CD4-positive, alpha-beta T cell treated with Interleukin-6 at 100 ng/mL for 8 hours (primary cell): ENCODE results near the gene DCANP1.
A peak's percentile ranks its signal among the peaks of the same experiment; 100 is the strongest.

Experiments used
- DNase-seq: peaks from one replicate; pipeline ENCODE4 v3.0.0-alpha.2; 2020; ENCODE audit warnings: mixed read lengths, low spot score

DCANP1 gene

DNA sequence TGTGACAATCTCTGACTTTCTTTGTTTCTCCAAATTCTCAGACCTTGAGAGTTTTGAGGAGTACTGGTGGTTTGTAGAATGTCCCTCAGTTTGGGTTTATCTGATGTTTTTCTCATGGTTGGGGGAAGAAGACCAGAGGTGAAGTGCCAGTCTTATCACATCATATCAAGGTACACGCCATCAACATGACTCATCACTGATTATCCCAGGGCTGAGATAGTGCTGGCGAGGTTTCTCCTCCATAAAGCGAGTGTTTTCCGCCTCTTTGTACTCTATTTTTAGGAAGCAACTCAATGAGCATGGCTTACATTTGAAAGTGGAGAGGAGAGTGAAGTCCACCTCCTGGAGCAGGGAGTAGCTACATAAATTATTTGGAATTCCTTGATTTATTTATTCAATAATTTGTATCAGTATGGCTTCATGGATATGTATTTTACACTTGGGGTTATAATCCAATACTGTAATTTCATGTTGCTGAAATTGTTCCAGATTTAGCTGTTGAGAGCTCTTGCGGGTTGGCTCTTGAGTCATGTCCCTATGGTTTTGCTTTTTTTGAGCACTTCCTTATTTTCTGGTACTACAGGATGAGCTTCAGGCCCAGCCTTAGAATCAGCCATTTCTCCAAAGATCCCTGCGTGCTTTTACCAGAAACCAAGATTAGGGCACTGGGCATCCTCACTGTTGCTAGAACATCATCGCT is 23.9 kb downstream of the DCANP1 start:
- DNase-seq, result no peak

DNA sequence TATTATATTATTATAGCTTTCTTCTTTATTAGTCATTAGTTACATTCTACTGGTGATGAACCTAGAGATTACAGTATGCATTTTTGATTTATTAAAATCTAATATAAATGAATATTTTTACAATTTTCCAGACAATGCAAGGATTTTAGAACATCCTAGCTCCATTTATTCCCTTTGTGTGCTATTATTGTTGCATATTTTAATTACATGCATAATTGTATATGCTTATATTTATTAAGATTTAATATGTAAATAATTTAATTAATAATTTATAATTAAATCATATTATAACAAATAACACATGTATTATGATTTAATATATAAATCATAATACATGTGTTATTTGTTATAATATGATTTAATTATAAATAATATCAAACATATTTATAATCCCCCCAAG is 24.7 kb downstream of the DCANP1 start:
- DNase-seq, result no peak

DNA sequence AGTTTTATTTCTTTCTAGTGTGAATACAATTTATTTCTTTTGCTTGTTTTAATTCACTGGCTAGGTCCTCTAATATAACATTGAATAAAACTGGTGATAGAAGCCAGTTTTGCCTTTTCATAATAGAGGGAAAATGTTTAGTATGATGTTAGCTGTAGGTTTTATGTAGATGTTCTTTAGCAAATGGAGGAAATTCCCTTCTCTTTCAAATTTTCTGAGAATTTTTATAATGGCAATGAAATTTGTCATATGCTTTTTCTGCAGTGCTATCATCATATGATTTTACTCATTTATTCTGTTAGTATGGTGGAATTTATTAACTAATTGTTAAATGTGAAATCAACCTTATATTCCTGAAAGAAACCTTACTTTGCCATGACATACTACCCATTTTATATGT is 30.1 kb downstream of the DCANP1 start:
- DNase-seq, result no peak

- no peak for DNase-seq
Observed at GRCh38 chr5:135405082-135405481, 42.1 kb downstream of the DCANP1 start.

- no peak for DNase-seq
Observed at GRCh38 chr5:135402031-135402430, 45.1 kb downstream of the DCANP1 start.

- DNase-seq, result no peak
Observed at GRCh38 chr5:135400866-135401265, 46.3 kb downstream of the DCANP1 start.

- DNase-seq, result no peak
Observed at GRCh38 chr5:135399794-135400542, 47.2 kb downstream of the DCANP1 start.

DNA sequence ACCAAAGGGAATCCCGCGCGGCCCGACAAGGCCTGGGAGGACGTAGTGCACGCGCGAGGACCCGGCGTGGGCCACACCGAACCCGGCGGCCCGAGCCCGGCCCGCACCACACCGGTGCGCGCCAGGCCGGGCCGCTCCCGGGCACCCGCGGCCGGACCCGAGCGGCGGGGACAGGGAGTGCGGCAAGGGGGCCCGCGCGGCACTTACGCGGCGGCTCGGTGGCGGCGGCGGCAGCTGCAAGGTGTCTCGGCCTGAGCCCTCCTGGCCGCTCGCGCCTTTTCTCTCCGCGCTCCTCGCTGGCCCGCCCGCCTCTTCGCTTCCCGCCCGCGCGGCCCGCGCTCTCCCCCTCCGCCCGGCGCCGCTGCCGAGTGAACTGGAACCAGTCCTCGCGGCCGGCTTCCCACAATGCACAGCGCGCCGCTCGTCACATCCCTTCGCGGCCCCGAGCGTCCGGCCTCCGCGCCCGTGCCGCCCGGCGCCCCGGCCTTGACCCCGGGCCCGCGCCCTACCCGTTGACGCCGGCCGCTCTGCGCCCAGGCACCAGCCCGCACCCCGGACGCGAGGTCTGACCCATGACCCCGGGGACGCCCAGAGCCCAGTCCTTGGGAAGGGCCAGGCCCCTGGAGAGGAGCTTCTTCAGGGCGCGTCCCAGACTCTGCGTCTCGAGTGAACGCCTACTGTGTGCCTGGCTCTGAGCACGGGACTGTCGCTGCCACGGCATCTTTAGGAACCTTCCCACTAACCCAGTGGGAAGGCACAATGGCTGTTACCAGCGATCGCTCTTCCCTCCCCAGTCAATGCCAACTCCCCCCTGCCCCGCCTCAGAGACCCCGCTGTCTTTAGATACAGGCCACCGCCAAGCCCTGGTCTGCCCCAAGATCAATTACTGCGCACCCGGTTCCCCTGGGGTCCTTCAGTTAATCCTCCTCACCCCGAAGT is 48.0 kb downstream of the DCANP1 start, which contains the start of gene MACROH2A1:
TSS of gene MACROH2A1 (minus strand) at position 377 of the 939 bp plus-strand sequence. CDS start 10,138 bp downstream, outside the sequence.
- peak; percentile 77 for DNase-seq

DNA sequence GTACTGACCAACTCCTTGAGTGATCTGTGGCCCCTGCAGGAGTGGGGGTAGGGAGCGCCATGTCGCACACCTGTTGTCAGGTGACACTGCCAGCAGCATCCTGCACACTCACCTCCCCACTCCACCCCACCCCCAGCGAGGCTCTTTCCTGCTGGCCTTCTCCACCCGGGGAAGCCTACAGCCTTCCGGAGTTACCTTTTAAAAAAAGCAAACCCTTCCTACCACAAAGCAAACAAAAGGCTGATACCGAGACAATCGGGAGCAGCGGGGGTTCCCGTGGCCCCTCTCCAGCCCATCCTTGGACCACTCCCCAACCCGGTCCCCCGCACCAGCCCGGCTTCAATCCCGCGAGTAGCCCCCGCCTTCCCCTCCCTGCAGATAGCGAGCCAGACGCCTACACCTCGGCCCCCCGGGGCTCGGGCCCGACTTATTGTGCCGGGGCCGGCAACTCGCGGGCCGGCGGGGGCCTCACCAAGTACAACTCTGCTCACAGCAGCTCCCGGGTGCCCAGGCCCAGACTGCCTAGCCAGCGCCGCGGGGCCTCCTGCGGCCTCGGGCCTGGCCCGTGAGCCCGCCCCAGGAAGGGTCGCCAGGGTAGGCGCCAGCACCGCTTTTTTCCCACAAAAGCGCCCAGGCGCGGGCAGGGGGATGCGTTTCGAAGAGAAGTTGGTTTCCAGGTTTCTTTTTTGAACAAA is 48.8 kb downstream of the DCANP1 start:
- peak; percentile 51 for DNase-seq

DNA sequence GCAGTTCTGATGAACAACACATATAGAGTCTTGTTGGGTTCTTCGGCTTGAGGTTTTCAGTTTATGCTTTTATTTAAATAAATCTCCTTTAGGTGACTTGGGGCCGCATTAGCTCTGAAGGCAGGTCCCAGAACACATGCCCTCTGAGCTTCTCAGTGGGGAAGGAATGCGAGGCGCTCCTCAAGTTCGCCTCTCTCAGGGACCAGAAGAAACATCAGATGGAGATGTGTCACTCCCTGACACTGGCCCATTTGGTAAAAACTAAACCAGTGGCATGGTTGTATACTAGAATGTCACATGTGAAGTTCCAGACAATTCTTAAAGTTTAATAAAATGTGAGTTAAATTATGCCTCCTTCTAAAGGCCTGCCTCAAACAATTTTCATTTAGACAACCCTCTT is 50.1 kb downstream of the DCANP1 start:
- no peak for DNase-seq

DNA sequence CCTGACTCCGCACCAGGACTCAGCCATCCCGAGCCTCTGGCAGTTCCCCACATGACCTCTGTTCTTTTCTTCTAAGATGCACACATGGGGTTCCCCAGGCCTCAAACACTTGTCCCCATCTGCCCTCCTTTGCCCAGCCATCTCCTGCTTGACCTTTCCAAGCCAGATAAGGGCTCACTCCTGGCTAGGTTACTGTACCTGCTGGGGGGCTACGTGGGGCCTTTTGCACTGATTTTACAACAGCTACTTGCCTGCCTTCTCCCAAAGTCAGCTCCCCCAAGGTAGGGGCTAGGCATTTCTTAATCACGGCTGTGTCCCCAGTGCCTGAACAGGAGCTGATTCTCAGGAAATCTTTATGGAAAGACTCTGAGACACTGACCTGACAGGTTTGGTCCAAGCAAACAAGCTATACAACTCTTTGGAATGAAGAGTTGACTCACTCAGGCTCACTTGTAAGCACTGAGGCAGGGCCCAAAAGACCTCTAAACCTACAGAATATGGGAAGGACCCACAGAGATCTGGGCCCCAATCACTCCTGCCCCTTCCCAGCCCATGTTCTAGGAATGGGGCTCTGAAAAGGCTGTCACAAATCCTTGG is 50.6 kb downstream of the DCANP1 start:
- DNase-seq, result no peak

DNA sequence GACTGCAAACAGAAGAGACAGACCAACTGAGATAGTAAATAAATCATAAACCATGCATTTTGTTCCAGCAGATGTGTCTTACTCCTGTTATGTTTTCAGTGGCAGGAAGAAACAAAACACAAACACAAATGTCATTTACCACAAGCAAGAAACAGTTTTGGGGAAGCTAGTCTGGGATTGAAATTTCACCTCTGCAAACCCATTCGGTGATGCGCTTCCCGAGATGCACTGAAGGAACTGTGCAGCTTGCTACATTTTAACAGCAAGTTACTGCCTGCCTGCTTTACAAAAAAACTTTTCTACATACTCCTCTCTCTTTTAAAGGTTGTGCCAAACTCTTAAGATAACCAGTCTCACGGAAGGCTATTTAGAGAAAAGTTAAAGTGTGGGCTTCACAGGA is 51.3 kb downstream of the DCANP1 start:
- no peak for DNase-seq

DNA sequence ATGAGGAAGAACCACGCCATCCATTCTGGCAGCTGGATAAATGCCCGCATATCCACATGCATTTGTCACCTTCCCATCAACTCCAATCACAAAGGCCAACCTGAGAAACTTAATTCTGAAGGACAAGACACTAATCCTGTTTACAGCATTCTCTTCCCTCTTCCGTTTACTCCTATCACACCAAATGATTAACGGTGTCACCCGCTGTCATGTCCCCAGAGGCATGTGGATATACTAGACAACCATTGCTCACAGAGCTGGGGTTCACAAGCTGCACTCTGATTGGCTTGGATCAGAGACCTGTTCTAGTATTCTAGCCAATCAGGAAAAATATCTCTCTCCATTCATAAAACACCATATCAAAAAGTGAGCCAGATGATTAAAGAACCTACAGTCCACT is 51.7 kb downstream of the DCANP1 start:
- no peak for DNase-seq
